ENCODE data around the gene ELL.

ELL gene

GRCh38 chr19:18449552-18449951 is 72.3 kb downstream of the ELL start:
- DNase-seq: no peak

GRCh38 chr19:18446811-18447359 is 75.0 kb downstream of the ELL start:
- DNase-seq: no peak

- no peak for DNase-seq
These were observed 75.6 kb downstream of the ELL start for GRCh38 chr19:18446145-18446810.

- DNase-seq: no peak
These were observed 76.5 kb downstream of the ELL start for GRCh38 chr19:18445262-18445948.

GRCh38 chr19:18444513-18444912 is 77.4 kb downstream of the ELL start:
- DNase-seq: no peak

GRCh38 chr19:18443831-18444230 is 78.0 kb downstream of the ELL start:
- no peak for DNase-seq

GRCh38 chr19:18443406-18443805 is 78.5 kb downstream of the ELL start:
- DNase-seq: no peak

GRCh38 chr19:18442941-18443340 is 78.9 kb downstream of the ELL start:
- no peak for DNase-seq

- DNase-seq: peak in 1 of 58 donors; percentile 38
These were observed 79.8 kb downstream of the ELL start for GRCh38 chr19:18441804-18442788.

GRCh38 chr19:18440936-18441803 is 80.7 kb downstream of the ELL start:
- no peak for DNase-seq

GRCh38 chr19:18440415-18440877 is 81.4 kb downstream of the ELL start:
- DNase-seq: no peak

- DNase-seq: no peak
These were observed 82.0 kb downstream of the ELL start for GRCh38 chr19:18439910-18440237.

- DNase-seq: no peak
These were observed 82.6 kb downstream of the ELL start for GRCh38 chr19:18439025-18439909.

- no peak for DNase-seq
These were observed 83.4 kb downstream of the ELL start for GRCh38 chr19:18438331-18439024.

GRCh38 chr19:18437491-18438330 is 84.2 kb downstream of the ELL start, which contains the start of gene ISYNA1:
ISYNA1 (minus strand) TSS chr19:18438133; CDS start chr19:18437979, 154 bp downstream.
- peak in 6 of 58 donors; percentile 25 to 28 (median 27) for DNase-seq

- peak in 17 of 58 donors; percentile 12 to 61 (median 28) for DNase-seq
These were observed 85.0 kb downstream of the ELL start for GRCh38 chr19:18436671-18437490.
